ENCODE results near the gene MSH2. TPM values are rescaled to one million over a fixed set of nuclear protein-coding genes. Genes with fewer than 3 reads are reported as not detected.

The MSH2 gene
- total RNA-seq, 1 donor from 2014 or later: 56.5 TPM

- H3K4me1 Mint-ChIP-seq (ENCODE audit: unreplicated experiment): no peaks in the 10 kb centered on the region
- H3K9me3 Mint-ChIP-seq (ENCODE audit: unreplicated experiment): no peaks in the 10 kb centered on the region
- H3K27me3 Mint-ChIP-seq (ENCODE audit: unreplicated experiment): peaks cover 4% of the 10 kb centered on the region
- H3K4me3 Mint-ChIP-seq (ENCODE audit: unreplicated experiment): no peak overlapping the region
- TF ChIP-seq CTCF (IDR thresholded peaks at IDR 0.05; ENCODE audit: unreplicated experiment): no peak
- no peak overlapping the region for H3K27ac Mint-ChIP-seq (ENCODE audit: unreplicated experiment)
- H3K36me3 Mint-ChIP-seq (ENCODE audit: low read depth, unreplicated experiment): peaks cover 9% of the 10 kb centered on the region
- DNase-seq (ENCODE audit: low spot score): no peak
Measured at GRCh38 chr2:47493317-47494035, 90.5 kb downstream of the MSH2 start.

GRCh38 chr2:47494267-47495130 lies 91.5 kb downstream of the MSH2 start:
- Mint-ChIP-seq H3K4me3 (ENCODE audit: unreplicated experiment) (no peak overlapping the region), H3K36me3 (ENCODE audit: low read depth, unreplicated experiment) (peaks cover 9% of the 10 kb centered on the region), H3K27ac (ENCODE audit: unreplicated experiment) (no peak overlapping the region), H3K9me3 (ENCODE audit: unreplicated experiment) (no peaks in the 10 kb centered on the region), H3K4me1 (ENCODE audit: unreplicated experiment) (no peaks in the 10 kb centered on the region), H3K27me3 (ENCODE audit: unreplicated experiment) (peaks cover 4% of the 10 kb centered on the region)
- no peak for TF ChIP-seq CTCF (IDR thresholded peaks at IDR 0.05; ENCODE audit: unreplicated experiment)
- no peak for DNase-seq (ENCODE audit: low spot score)

GRCh38 chr2:47497843-47498460 lies 95.0 kb downstream of the MSH2 start:
- H3K9me3 Mint-ChIP-seq (ENCODE audit: unreplicated experiment): peaks cover 6% of the 10 kb centered on the region
- no peak overlapping the region for H3K4me3 Mint-ChIP-seq (ENCODE audit: unreplicated experiment)
- no peak for DNase-seq (ENCODE audit: low spot score)
- peaks cover 23% of the 10 kb centered on the region for H3K36me3 Mint-ChIP-seq (ENCODE audit: low read depth, unreplicated experiment)
- H3K27ac Mint-ChIP-seq (ENCODE audit: unreplicated experiment): no peak overlapping the region
- peaks cover 8% of the 10 kb centered on the region for H3K27me3 Mint-ChIP-seq (ENCODE audit: unreplicated experiment)
- H3K4me1 Mint-ChIP-seq (ENCODE audit: unreplicated experiment): peaks cover 3% of the 10 kb centered on the region
- TF ChIP-seq CTCF (IDR thresholded peaks at IDR 0.05; ENCODE audit: unreplicated experiment): no peak

- no peak for TF ChIP-seq CTCF (IDR thresholded peaks at IDR 0.05; ENCODE audit: unreplicated experiment)
- peaks cover 3% of the 10 kb centered on the region for H3K4me1 Mint-ChIP-seq (ENCODE audit: unreplicated experiment)
- no peak overlapping the region for H3K4me3 Mint-ChIP-seq (ENCODE audit: unreplicated experiment)
- H3K9me3 Mint-ChIP-seq (ENCODE audit: unreplicated experiment): peaks cover 6% of the 10 kb centered on the region
- H3K36me3 Mint-ChIP-seq (ENCODE audit: low read depth, unreplicated experiment): peaks cover 28% of the 10 kb centered on the region
- H3K27ac Mint-ChIP-seq (ENCODE audit: unreplicated experiment): no peak overlapping the region
- DNase-seq (ENCODE audit: low spot score): no peak
- H3K27me3 Mint-ChIP-seq (ENCODE audit: unreplicated experiment): peaks cover 8% of the 10 kb centered on the region
Measured at GRCh38 chr2:47499093-47499492, 96.1 kb downstream of the MSH2 start.
